GM08714 (cell line): Measurements from ENCODE around the gene SYT15B.
"Not testable (repeated sequence)": the region's sequence is repeated elsewhere in the genome, so short reads cannot be mapped to it uniquely, and the experiment has no call there.

Source experiments
- H3K4me3 ChIP-seq: fragments of 200-500 bp; sonication (Bioruptor generic); 2 replicates; pipeline ENCODE4 v1.5.1; 2014; ENCODE audit warnings: mild to moderate bottlenecking, low read length, inconsistent platforms

Gene SYT15B

GRCh38 chr10:47763554-47764175, at the start of gene SYT15B:
SYT15B (minus strand) TSS chr10:47763592; CDS start chr10:47762640, 952 bp downstream.
- not testable (repeated sequence) for H3K4me3 ChIP-seq

DNA sequence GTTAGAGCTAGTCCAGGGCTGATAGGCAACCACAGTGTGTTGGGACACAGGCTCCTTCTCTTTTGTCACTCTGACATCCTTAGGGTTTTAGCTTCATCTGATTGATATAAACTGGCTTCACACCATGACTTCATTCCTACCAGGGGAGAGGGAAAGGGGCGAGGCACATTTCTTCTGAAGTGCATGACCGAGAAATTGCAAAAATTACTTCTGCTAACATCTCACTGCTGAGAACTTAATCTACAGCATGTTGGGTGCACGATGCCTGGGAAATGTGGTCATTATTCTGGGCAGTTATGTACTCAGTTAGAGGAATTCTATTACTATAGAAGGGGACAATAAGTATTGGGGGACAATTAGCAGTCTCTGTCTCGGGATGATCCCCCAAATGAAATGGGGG, 16.2 kb upstream of the SYT15B start:
- H3K4me3 ChIP-seq = not testable (repeated sequence)

GRCh38 chr10:47775361-47776231, 12.2 kb upstream of the SYT15B start:
- not testable (repeated sequence) for H3K4me3 ChIP-seq

DNA sequence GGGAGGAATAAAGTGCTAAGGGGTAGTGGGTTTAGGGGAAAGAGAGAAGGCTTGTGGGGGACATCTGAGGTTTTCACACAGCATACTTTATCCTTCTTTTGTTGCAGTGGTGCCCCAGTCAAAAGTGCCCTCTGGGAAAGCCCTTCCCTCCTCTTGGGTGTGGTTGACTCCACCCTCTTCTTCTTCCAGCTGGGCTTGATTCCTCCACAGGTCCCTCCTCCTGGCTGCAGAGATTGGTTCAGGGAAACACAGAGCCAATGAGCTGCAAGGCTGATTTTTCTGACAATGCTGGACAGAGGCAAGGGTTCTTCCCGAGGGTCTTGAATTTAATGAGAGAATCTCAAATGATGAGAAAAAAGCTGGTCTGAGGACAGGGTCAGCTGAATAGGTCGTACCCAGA, 7.4 kb upstream of the SYT15B start:
- H3K4me3 ChIP-seq = not testable (repeated sequence)

DNA sequence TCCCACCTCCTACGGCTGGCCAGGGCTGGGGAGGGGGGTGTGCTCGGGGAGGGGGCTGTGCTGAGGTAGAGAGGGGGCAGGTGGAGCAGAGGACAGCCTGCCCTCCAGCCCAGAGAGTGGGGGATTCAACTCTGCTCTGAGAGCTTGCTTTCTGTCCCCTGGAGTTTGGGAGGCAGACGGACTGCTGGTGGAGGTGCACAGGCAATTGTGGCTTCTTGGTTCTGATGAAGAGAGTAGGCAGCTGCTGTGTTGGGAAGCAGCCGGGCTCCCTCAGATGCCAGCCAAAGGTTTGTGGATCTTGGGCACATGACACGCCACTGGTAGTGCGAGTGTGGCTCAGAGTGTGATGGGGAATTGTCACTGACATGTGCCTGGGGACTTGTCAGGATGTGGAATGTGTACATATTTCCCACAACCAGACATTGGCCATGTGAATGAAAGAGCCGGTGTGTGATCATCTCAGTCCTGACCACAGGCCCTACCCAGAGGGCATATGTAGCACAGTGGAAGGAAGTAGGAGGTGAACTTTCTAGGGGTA, 5.3 kb upstream of the SYT15B start:
- not testable (repeated sequence) for H3K4me3 ChIP-seq

DNA sequence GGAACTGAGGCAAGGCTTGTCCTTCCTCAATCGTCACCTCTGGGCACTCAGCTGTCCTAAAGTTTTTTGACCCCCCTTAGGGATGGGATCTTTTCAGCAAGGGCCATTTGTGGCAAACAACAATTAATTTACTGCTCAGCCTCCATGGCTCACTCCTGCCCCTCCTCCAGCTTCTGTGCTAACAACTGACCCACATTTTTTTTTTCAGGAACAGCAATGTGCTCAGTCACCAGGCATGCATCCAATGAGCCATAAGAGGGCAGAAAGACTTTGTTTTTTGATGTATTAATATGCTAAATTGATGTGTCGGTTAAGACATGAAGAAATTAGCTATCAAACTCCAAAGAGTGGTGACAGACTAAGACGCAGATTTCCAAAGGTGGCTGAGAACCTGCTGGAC, 4.7 kb upstream of the SYT15B start:
- H3K4me3 ChIP-seq = not testable (repeated sequence)

DNA sequence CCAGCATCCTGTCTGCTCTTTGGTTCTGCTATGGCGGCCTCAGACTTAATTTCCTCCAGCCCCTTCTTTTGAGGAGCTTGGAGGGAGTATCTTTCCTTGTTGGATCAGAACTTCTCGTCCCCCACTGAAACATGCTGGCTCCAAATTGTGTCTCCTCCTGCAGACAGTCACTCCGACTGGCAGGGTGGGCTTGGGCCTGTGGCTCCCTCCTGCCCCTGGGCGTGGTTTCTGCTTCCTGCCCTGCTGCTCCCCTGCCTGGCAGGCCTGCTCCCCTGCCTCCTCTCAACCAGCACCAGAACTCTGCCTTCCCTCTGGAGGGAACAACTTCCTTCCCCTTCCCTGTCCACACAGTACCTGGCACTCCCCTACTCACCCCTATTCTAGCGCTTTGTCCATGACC, 3.8 kb upstream of the SYT15B start:
- not testable (repeated sequence) for H3K4me3 ChIP-seq

GRCh38 chr10:47765232-47765631, 1.8 kb upstream of the SYT15B start:
- H3K4me3 ChIP-seq = not testable (repeated sequence)

DNA sequence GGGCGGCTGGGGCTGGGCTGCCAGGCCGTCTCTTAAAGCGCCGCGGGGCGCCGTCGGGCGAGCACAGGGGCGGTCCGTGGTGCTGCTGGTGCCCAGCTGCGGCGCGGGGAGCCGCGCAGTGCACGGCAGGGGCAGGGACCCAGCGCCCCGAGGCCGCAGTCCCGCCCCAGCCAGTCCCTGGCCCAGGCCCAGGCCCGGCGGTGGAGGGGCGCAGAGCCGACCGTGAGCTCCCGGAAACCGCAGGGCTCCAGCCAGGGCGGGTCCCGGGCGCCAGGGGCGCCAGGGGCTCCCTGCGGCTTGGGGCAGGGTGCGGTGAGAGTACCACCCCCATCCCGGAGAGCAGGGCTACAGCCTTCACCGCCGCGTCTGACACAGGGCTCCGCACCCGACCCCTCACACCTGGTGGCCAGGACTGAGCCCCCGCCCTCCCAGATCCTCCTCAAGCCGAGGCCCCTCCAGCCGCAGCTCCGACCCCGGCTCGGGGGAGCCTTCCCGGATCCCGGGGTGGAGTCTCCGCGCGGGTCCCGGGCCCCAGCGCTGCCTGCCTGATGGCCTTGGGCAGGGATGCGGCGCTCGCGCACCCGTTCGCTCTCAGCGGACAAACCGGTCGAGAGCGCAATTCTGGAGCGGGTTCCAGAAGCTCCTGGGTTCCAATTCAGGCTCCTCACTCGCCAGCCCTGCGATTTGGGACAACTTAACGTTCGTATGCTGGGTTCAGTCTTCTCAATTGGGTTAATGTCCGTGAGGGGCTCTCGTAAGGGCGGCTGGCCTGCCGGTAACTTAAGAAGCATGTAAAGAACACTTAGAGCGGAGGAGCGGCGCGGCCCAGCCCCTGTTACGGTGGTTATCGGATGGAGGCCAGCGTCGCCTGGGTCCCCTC, 478 bp downstream of the SYT15B start:
- not testable (repeated sequence) for H3K4me3 ChIP-seq

GRCh38 chr10:47758855-47759254, 4.5 kb downstream of the SYT15B start:
- not testable (repeated sequence) for H3K4me3 ChIP-seq

DNA sequence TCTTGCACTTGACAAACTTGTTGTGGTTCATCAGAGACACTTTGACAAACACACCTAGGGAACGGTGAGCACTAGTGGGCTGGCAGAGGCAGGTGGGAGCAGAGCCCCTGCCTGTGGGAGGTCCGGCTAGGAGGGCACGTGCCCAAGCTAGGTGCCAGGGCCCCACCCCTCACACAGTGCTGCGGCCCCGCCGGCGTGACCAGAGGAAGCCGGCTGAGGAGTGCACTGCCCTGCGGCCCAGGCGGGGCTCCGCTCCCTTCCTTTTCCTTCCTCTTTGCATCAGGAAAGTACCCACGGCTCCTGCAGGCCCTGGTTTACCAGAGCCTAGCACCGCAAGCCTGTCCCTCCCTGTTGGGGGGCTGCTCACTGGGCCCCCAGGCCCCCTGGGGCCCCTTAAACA, 7.2 kb downstream of the SYT15B start:
- H3K4me3 ChIP-seq = not testable (repeated sequence)

DNA sequence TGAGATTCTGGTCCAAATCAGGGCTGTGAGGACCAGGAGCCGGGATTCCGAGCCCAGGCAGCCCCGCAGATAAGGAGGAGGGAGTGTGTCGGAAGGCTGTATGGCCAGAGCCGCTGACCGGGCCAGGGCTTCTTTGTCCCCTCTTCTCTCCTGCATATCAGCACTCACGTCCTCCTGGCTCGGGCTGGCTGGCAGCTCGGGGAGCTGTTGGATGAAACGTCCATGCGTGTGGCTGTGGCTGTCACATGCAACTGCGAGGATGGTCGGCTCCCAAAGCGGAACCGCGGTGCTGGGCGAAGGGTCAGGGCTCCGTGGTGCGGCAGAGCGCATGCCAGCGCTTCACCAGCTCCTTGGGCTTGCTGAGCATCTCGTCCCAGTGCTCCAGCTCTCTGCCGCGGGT, 9.5 kb downstream of the SYT15B start:
- not testable (repeated sequence) for H3K4me3 ChIP-seq

DNA sequence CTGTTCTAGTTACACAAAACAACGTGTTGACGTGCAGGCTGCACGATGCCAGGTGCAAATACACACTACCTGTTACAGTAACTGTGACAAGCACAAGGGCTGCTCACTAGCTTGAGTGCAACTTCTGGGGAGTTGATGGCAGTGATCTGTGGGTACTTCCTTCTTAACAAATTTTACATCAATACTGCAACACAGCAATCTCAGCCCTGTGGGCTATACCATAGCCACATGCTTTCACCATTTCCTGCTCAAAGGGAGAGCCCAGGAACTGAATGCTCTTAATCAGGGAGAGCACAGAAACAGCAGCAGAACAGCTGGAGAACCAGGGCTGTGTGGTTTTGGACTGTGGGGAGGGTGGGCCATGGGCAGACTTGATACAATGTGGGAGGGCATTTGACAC, 10.2 kb downstream of the SYT15B start:
- H3K4me3 ChIP-seq = not testable (repeated sequence)

DNA sequence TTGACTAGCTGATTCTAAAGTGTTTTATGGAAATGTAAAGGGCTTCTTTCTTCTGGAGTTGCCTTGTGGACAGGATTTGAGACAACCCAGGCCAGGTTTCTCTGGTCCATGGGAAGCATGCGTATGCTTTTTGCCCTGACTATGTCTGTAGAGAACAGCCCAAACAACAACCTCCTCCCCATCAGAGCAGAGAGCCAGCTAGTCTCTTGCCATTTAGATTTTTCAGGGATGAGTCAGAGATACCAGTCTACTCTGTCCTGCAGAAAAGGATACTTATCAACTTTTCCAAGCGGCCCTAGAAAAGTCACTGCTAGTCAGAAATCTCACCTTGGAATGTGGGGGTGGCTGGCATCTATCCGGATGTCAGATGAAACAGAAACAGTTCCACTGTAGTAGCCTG, 11.6 kb downstream of the SYT15B start:
- H3K4me3 ChIP-seq = not testable (repeated sequence)

DNA sequence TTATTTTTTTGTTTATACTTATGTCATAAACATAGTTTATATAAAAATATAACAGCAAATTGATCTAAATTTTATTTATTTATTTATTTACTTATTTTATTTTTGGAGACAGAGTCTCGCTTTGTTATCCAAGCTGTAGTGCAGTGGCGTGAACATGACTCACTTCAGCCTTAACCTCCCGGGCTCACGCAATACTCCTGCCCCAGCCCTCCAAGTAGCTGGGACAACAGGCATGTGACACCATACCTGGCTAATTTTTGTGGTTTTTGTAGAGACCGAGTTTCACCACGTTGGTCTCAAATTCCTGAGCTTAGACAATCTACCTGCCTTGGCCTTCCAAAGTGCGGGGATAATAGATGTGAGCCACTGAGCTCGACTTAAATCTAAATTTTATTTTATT, 13.0 kb downstream of the SYT15B start:
- not testable (repeated sequence) for H3K4me3 ChIP-seq

- H3K4me3 ChIP-seq = not testable (repeated sequence)
Observed at GRCh38 chr10:47746780-47747376, 16.5 kb downstream of the SYT15B start.

DNA sequence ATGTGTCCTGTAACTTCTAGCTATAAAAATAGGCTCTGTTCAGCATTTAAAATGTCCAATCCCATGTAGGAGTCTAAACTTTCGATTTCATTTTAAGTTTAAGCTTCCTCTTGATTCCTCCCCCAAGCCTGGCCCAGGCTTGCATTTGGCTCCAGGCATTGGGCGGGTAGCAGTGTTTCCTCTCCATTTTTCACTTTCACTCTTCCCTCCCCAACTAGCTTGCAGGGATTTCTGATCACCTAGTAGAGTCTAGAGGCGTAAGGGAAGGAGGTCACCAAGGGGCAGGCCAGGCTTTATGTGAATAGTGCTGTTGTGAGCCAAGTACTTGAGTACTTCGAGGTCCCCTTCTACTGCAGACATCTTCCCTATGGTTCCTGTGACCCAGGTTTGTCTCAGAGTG, 18.5 kb downstream of the SYT15B start:
- H3K4me3 ChIP-seq = not testable (repeated sequence)

DNA sequence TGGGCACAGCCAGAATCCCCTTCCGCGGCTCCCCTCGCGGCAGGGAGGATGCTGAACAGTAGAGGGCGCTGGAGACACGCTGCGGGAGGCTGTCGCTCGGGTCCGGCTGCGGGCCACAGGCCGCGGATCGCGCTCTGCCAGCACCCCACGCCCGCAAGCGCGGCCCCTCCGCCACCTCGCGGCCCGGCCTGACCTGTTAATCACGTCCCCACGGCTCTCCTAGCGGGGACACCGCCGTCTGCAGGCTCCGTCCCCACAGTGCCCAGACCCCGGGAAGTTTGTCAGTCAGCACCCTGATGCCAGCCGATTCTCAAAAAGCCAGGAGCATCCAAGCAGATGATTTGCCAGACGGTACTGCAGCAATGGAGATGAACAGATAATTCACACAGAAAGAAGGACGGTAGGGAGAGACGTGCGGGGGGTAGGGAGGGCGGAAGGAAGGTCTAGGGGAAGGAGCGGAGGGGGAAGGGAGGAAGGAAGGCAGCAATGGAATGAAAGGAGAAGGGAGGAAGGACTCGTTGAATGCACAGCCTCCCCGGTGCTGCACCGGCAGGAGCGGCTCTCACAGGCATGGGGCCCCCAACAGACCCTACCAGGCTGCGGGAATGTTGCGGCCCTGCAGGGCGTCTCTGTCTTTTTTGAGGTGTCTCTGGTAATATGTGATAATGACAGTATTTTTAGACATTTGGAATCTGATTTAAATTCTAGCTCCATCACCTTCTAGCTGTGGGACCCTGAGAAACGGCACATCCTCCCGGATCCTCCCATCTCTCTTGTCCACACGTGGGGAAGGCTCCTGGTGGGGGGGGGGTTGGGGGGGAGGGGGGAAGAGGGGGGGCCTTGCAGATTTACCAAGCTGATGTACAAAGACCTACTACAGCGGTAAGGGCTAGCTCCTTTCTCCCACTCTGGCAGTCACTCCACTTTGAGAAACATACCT, 19.5 kb downstream of the SYT15B start:
- H3K4me3 ChIP-seq = not testable (repeated sequence)

GRCh38 chr10:47740868-47741267, 22.5 kb downstream of the SYT15B start:
- H3K4me3 ChIP-seq = not testable (repeated sequence)

GRCh38 chr10:47730911-47731310, 32.5 kb downstream of the SYT15B start:
- H3K4me3 ChIP-seq = not testable (repeated sequence)
